Mesenchymal stem cell (in vitro differentiated cells and primary cell): ENCODE results near the gene MXRA7.

Experiments used
- DNase-seq: peaks from one replicate; pipeline ENCODE4 v3.0.0-alpha.2; 2013
- H2AFZ ChIP-seq: one replicate; pipeline ENCODE4 v1.6.1; 2013; ENCODE audit warnings: low read depth, mild to moderate bottlenecking, control low read depth, inconsistent platforms, low read length, moderate library complexity
- H2AK5ac ChIP-seq: 2 replicates; pipeline ENCODE4 v1.6.1; 2013; ENCODE audit warnings: low read length, moderate library complexity, mild to moderate bottlenecking, inconsistent platforms; ENCODE audit not compliant: severe bottlenecking
- H2BK120ac ChIP-seq: one replicate; pipeline ENCODE4 v1.6.1; 2013; ENCODE audit warnings: low read depth, mild to moderate bottlenecking, inconsistent platforms, low read length, moderate library complexity
- H2BK12ac ChIP-seq, 2 experiments: one replicate each; pipeline ENCODE4 v1.6.1; 2013; ENCODE audit warnings: inconsistent platforms in 2 of 2, low read length in 2 of 2, mild to moderate bottlenecking in 2 of 2, moderate library complexity in 2 of 2, control low read depth in 1 of 2
- H2BK15ac ChIP-seq: one replicate; pipeline ENCODE4 v1.6.1; 2013; ENCODE audit warnings: mild to moderate bottlenecking, low read depth, inconsistent platforms; ENCODE audit not compliant: poor library complexity, severe bottlenecking
- H2BK5ac ChIP-seq: 2 replicates; pipeline ENCODE4 v1.6.1; 2013; ENCODE audit warnings: low read depth, mild to moderate bottlenecking, low read length, control low read depth, inconsistent platforms; ENCODE audit not compliant: poor library complexity, severe bottlenecking
- H3K14ac ChIP-seq, 2 experiments: one replicate each; pipeline ENCODE4 v1.6.1; 2013; ENCODE audit warnings: inconsistent platforms in 2 of 2, low read length in 2 of 2, control low read depth in 1 of 2, mild to moderate bottlenecking in 1 of 2, moderate library complexity in 1 of 2
- H3K18ac ChIP-seq, 2 experiments: one replicate each; pipeline ENCODE4 v1.6.1; 2013; ENCODE audit warnings: inconsistent platforms in 2 of 2, low read length in 2 of 2, control low read depth in 1 of 2, low read depth in 1 of 2, mild to moderate bottlenecking in 1 of 2
- H3K23ac ChIP-seq, 2 experiments: one replicate each; pipeline ENCODE4 v1.6.1; 2013; ENCODE audit warnings: inconsistent platforms in 2 of 2, low read length in 2 of 2, mild to moderate bottlenecking in 2 of 2, moderate library complexity in 2 of 2, control low read depth in 1 of 2
- H3K27ac ChIP-seq: 2 replicates; pipeline ENCODE4 v1.5.1; 2013; ENCODE audit warnings: mild to moderate bottlenecking, moderate library complexity, low read length, control low read depth, inconsistent platforms; ENCODE audit not compliant: poor library complexity, severe bottlenecking
- H3K27me3 ChIP-seq, 2 experiments: 2 replicates each; pipeline versions ENCODE4 v1.6.1 to v1.7.0; 2013; ENCODE audit warnings: low read length in 2 of 2, mild to moderate bottlenecking in 2 of 2, moderate library complexity in 2 of 2, control low read depth in 1 of 2, inconsistent platforms in 1 of 2; ENCODE audit not compliant: control insufficient read depth in 1 of 2, insufficient read depth in 1 of 2
- H3K36me3 ChIP-seq, 2 experiments: 2 replicates each; pipeline versions ENCODE4 v1.6.1 to v1.7.0; 2013; ENCODE audit warnings: low read length in 2 of 2, control low read depth in 1 of 2, inconsistent platforms in 1 of 2, low read depth in 1 of 2, mild to moderate bottlenecking in 1 of 2; ENCODE audit not compliant: insufficient read depth in 2 of 2, control insufficient read depth in 1 of 2
- H3K4ac ChIP-seq, 2 experiments: one replicate each; pipeline ENCODE4 v1.6.1; 2013; ENCODE audit warnings: inconsistent platforms in 2 of 2, low read length in 2 of 2, mild to moderate bottlenecking in 2 of 2, moderate library complexity in 2 of 2, control low read depth in 1 of 2, low read depth in 1 of 2
- H3K4me1 ChIP-seq: 2 replicates; pipeline ENCODE4 v1.6.1; 2013; ENCODE audit warnings: low read depth, low read length, control low read depth; ENCODE audit not compliant: control insufficient read depth, insufficient read depth
- H3K4me2 ChIP-seq: 2 replicates; pipeline ENCODE4 v1.6.1; 2013; ENCODE audit warnings: low read length, mild to moderate bottlenecking, inconsistent platforms; ENCODE audit not compliant: poor library complexity, severe bottlenecking
- H3K4me3 ChIP-seq, 2 experiments: 2 replicates each; pipeline versions ENCODE4 v1.5.1 to v1.7.0; 2013; ENCODE audit warnings: low read length in 2 of 2, mild to moderate bottlenecking in 2 of 2, control low read depth in 1 of 2, low read depth in 1 of 2; ENCODE audit not compliant: insufficient read depth in 1 of 2
- H3K79me1 ChIP-seq: replicated peaks from 2 replicates; pipeline ENCODE4 v1.6.1; 2013; ENCODE audit warnings: mild to moderate bottlenecking, control low read depth, low read length, inconsistent platforms; ENCODE audit not compliant: poor library complexity, severe bottlenecking
- H3K9ac ChIP-seq: 2 replicates; pipeline ENCODE4 v1.7.0; 2013; ENCODE audit warnings: mild to moderate bottlenecking, low read length, moderate library complexity
- H3K9me3 ChIP-seq: 2 replicates; pipeline ENCODE4 v1.7.0; 2013; ENCODE audit warnings: mild to moderate bottlenecking, low read length; ENCODE audit not compliant: control insufficient read depth
- H4K8ac ChIP-seq: one replicate; pipeline ENCODE4 v1.6.1; 2013; ENCODE audit warnings: inconsistent platforms, mild to moderate bottlenecking, low read length, moderate library complexity
- H4K91ac ChIP-seq: one replicate; pipeline ENCODE4 v1.6.1; 2013; ENCODE audit warnings: mild to moderate bottlenecking, low read length, inconsistent platforms
- WGBS: methylation state at CpG from one replicate; pipeline ENCODE4 v1.1.7; 2013; ENCODE audit warnings: mixed read lengths; 5-methylcytosine and 5-hydroxymethylcytosine counted together

The MXRA7 gene

DNA sequence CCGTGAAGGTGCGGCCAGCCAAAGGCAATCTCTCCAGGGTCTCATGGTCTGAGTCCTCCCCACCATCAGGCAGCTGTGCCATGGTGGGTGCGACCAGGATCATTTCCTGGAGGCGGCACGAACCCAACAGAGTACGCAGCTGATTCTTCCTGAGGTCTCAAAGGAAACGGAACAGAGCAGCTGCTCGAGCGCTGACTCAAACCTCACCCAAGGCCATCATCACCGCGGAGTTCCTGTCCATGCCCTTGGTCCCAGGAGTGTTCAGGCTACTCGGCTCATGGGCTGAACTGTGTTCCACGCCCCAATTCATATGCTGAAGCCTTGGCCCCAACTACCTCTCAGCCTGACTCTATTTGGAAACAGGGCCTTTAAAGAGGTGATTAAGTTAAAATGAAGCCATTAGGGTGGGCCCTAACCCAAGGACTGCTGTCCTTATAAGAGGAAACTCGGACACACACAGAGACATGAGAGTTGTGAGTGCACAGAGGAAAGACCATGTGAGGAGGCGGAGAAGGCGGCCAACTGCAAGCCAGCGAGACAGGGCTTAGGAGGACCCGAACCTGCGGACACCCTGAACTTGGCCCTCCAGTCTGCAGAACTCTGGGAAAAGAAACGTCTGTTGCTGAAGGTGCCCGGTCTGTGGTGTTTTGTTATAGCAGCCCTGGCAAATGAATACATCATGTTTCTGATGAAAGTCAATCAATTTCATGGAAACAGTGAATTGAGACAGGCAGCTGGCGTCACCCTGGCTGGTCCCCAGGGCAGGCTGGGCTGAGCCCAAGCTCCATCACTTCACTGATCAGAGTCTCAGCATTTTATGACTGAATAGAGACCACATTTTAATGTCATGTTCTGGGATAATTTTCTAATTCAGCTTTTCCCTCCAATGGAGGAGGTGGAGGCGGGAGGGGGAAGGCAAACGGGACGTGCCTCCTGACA is 13.7 kb downstream of the MXRA7 start:
- Histone ChIP-seq H3K4me3 (peak overlapping the region in 1 of 2 experiments; percentile 32), H3K14ac (peak overlapping the region in 1 of 2 experiments; percentile 35), H2AFZ (no peak overlapping the region), H3K36me3 (peaks cover 0 to 4% of the 10 kb centered on the region in 2 experiments), H3K18ac (peak overlapping the region; percentile 6 to 55), H3K4me1 (peaks cover 60% of the 10 kb centered on the region), H2BK120ac (no peak overlapping the region), H2BK5ac (peak overlapping the region; percentile 20), H3K9me3 (no peaks in the 10 kb centered on the region), H4K8ac (no peak overlapping the region), H3K4ac (peak overlapping the region in 1 of 2 experiments; percentile 36), H3K27ac (peak overlapping the region; percentile 47), H3K27me3 (no peaks in the 10 kb centered on the region), H2BK15ac (peak overlapping the region; percentile 1), H2AK5ac (peak overlapping the region; percentile 78), H2BK12ac (peak overlapping the region; percentile 1 to 45), H3K23ac (no peak overlapping the region), H3K79me1 (peaks cover 4% of the 10 kb centered on the region), H3K9ac (peak overlapping the region; percentile 69), H4K91ac (peak overlapping the region; percentile 59), H3K4me2 (no peak overlapping the region)
- WGBS = 75% methylated on average over 24 of the region's 25 CpGs
- peak; percentile 63 for DNase-seq

DNA sequence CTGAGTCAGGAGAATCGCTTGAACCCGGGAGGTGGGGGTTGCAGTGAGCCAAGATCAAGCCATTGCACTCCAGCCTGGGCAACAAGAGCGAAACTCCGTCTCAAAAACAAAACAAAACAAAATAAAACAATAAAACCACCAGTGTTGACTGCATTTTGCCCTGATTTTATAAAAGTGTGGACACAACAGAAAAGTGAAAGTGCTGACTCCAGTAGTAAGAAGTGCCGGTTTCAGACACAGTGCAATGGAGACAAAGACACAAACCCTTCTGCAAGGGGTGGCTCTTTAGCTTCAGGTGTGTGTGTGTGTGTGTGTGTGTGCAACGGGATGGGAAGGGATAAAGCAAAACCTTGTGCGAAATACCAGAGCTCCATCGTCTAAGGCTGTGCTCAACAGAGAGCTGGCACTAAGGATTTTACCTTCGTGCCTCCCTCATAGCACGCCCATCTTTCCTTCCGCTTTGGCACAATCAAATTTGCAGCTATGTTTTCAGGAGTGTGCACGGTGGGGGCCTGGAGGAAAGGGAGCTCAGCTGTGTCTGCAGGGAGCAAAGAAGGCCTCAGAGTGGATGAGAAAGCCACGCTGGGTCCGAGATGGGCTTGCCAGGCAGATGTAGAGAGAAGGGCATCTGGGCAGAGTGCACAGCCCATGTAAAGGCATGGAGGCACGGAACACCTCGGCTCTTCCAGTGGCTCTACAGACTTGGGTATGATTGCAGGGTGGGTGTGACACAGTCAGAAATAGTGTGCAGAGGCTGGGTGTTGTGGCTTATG is 15.5 kb downstream of the MXRA7 start:
- 93% methylated on average over 14 of the region's 16 CpGs for WGBS
- H3K27ac ChIP-seq = peak overlapping the region; percentile 81
- no peak overlapping the region for H3K18ac ChIP-seq
- H4K8ac ChIP-seq = peak overlapping the region; percentile 46
- H2BK15ac ChIP-seq = no peak overlapping the region
- H3K9ac ChIP-seq = peak overlapping the region; percentile 16
- no peak overlapping the region for H2BK12ac ChIP-seq
- no peak overlapping the region for H3K23ac ChIP-seq
- H2AK5ac ChIP-seq = no peak overlapping the region
- no peak for DNase-seq
- H4K91ac ChIP-seq = peak overlapping the region; percentile 6
- H3K4me3 ChIP-seq = peak overlapping the region in 1 of 2 experiments; percentile 25
- no peak overlapping the region for H2BK5ac ChIP-seq
- H2AFZ ChIP-seq = no peak overlapping the region
- no peaks in the 10 kb centered on the region for H3K9me3 ChIP-seq
- peaks cover 15% of the 10 kb centered on the region for H3K79me1 ChIP-seq
- peaks cover 54% of the 10 kb centered on the region for H3K4me1 ChIP-seq
- H2BK120ac ChIP-seq = no peak overlapping the region
- no peaks in the 10 kb centered on the region for H3K27me3 ChIP-seq
- H3K4me2 ChIP-seq = peak overlapping the region; percentile 2
- no peak overlapping the region for H3K4ac ChIP-seq
- peaks cover 0 to 11% of the 10 kb centered on the region in 2 experiments for H3K36me3 ChIP-seq
- H3K14ac ChIP-seq = no peak overlapping the region

- H3K9ac ChIP-seq = no peak overlapping the region
- H4K91ac ChIP-seq = peak overlapping the region; percentile 29
- no peaks in the 10 kb centered on the region for H3K9me3 ChIP-seq
- H2BK120ac ChIP-seq = no peak overlapping the region
- H2AK5ac ChIP-seq = peak overlapping the region; percentile 47
- H2AFZ ChIP-seq = no peak overlapping the region
- no peak overlapping the region for H3K4ac ChIP-seq
- no peaks in the 10 kb centered on the region for H3K27me3 ChIP-seq
- H3K27ac ChIP-seq = no peak overlapping the region
- DNase-seq = no peak
- H3K18ac ChIP-seq = no peak overlapping the region
- H2BK5ac ChIP-seq = no peak overlapping the region
- H3K4me1 ChIP-seq = peaks cover 59% of the 10 kb centered on the region
- H3K79me1 ChIP-seq = peaks cover 21% of the 10 kb centered on the region
- no peak overlapping the region for H3K4me2 ChIP-seq
- 95% methylated on average over 14 of the region's 14 CpGs for WGBS
- H3K36me3 ChIP-seq = peaks cover 2 to 20% of the 10 kb centered on the region in 2 experiments
- H3K14ac ChIP-seq = peak overlapping the region in 1 of 2 experiments; percentile 51
- peak overlapping the region; percentile 73 for H2BK15ac ChIP-seq
- H2BK12ac ChIP-seq = peak overlapping the region in 1 of 2 experiments; percentile 11
- H3K4me3 ChIP-seq = no peak overlapping the region
- no peak overlapping the region for H4K8ac ChIP-seq
- no peak overlapping the region for H3K23ac ChIP-seq
These were observed 19.2 kb downstream of the MXRA7 start for GRCh38 chr17:76691379-76692191.
